Retinal pigment epithelial cell (primary cell): ENCODE measurements around the gene OXCT2.
"Not testable (repeated sequence)": the region's sequence is repeated elsewhere in the genome, so short reads cannot be mapped to it uniquely, and the experiment has no call there.

Experiments used
- DNase-seq: peaks from one replicate; pipeline ENCODE4 v3.0.0-alpha.2; 2010; ENCODE audit warnings: low read depth
- H3K4me3 ChIP-seq: 2 replicates; pipeline ENCODE4 v1.5.1; 2011; ENCODE audit warnings: mild to moderate bottlenecking, low read length, control low read depth, moderate library complexity
- CTCF ChIP-seq: conservative IDR thresholded peaks from 2 replicates; pipeline ENCODE4 v1.5.1; 2011; ENCODE audit warnings: low read depth, low read length, control low read depth, inconsistent platforms

The OXCT2 gene

GRCh38 chr1:39782103-39782502 is 11.0 kb upstream of the OXCT2 start:
- TF ChIP-seq CTCF, result no peak
- DNase-seq, result no peak
- H3K4me3 ChIP-seq, result no peak overlapping the region

- H3K4me3 ChIP-seq, result no peak overlapping the region
- no peak for DNase-seq
- TF ChIP-seq CTCF, result no peak
Measured at GRCh38 chr1:39781349-39781715, 10.2 kb upstream of the OXCT2 start.

- no peak overlapping the region for H3K4me3 ChIP-seq
- no peak for DNase-seq
- TF ChIP-seq CTCF, result no peak
Measured at GRCh38 chr1:39779821-39780220, 8.7 kb upstream of the OXCT2 start.

GRCh38 chr1:39779137-39779536 is 8.0 kb upstream of the OXCT2 start:
- no peak overlapping the region for H3K4me3 ChIP-seq
- no peak for TF ChIP-seq CTCF
- no peak for DNase-seq

GRCh38 chr1:39778463-39779099 is 7.4 kb upstream of the OXCT2 start:
- not testable (repeated sequence) for DNase-seq

GRCh38 chr1:39777896-39778295 is 6.7 kb upstream of the OXCT2 start:
- not testable (repeated sequence) for DNase-seq, H3K4me3 ChIP-seq

More at GRCh38 chr1:39778463-39779099, 7.4 kb upstream of the OXCT2 start:
- H3K4me3 ChIP-seq, result not testable (repeated sequence)

- no peak overlapping the region for H3K4me3 ChIP-seq
- DNase-seq, result no peak
- no peak for TF ChIP-seq CTCF
Measured at GRCh38 chr1:39777306-39777705, 6.2 kb upstream of the OXCT2 start.

- TF ChIP-seq CTCF, result no peak
- DNase-seq, result no peak
- no peak overlapping the region for H3K4me3 ChIP-seq
Measured at GRCh38 chr1:39776886-39777285, 5.7 kb upstream of the OXCT2 start.
